HCT116 (cell line): ENCODE results near the gene IGFLR1. TPM values are rescaled to one million over a fixed set of nuclear protein-coding genes. Genes with fewer than 3 reads are reported as not detected.

Source experiments
- ATAC-seq: fragments of 200-7000 bp; cut with Tn5 transposase; 2 replicates; pipeline ENCODE4 v1.9.1; 2020; ENCODE audit warnings: mild to moderate bottlenecking, moderate library complexity
- BruUV-seq: library from RNA; stranded (reverse); fragments of 400-500 nt; replicated peaks from 2 replicates; lab custom pipeline; 2021; lab: Mats Ljungman, UMichigan
- CTCF ChIA-PET: fragments of 300-600 bp; sonication (Branson Sonifier 250); formaldehyde crosslinking; loops from one replicate; lab custom pipeline; 2021; ENCODE audit warnings: antibody characterized with exemption; lab: Charles Lee
- POLR2A ChIA-PET: fragments of 300-600, 350-600 bp; sonication (Branson Sonifier 250); formaldehyde crosslinking; loops from one replicate; lab custom pipeline; 2021; ENCODE audit warnings: antibody characterized with exemption; lab: Charles Lee
- RAD21 ChIA-PET, 2 experiments: fragments of 300-600 bp; sonication (Branson Sonifier 250); formaldehyde crosslinking; loops; one replicate each; lab custom pipeline; 2023; ENCODE audit warnings: low total read pairs in 2 of 2; ENCODE audit not compliant: uncharacterized antibody in 2 of 2, unreplicated experiment in 2 of 2, low non-redundant PET in 1 of 2; lab: Charles Lee
- DNase-seq: peaks from one replicate; pipeline ENCODE4 v3.0.0-alpha.2; 2010; ENCODE audit warnings: low read depth, low spot score
- H2AFZ ChIP-seq: fragments of 200-600 bp; shearing (Covaris generic), sonication (generic); 2 replicates; pipeline ENCODE4 v1.6.1; 2017; ENCODE audit warnings: low read depth, mixed run types, mixed read lengths, antibody characterized with exemption, low read length; ENCODE audit not compliant: poor library complexity, severe bottlenecking
- H3K27ac ChIP-seq: 2 replicates; pipeline ENCODE4 v1.5.1; 2012; ENCODE audit warnings: low read depth, low read length
- H3K27me3 ChIP-seq: fragments of 200-600 bp; sonication (generic); 2 replicates; pipeline ENCODE4 v1.6.1; 2016; ENCODE audit warnings: mixed run types, low read length, mixed read lengths; ENCODE audit not compliant: insufficient read depth
- H3K36me3 ChIP-seq, 2 experiments: fragments of 200-500 bp in 1 of 2; fragments of 200-600 bp in 1 of 2; sonication (Bioruptor generic) in 1 of 2; sonication (generic) in 1 of 2; 2 replicates each; pipeline versions ENCODE4 v1.5.1 to v1.6.1; 2014 to 2016; ENCODE audit warnings: low read length in 2 of 2, inconsistent platforms in 1 of 2, mixed read lengths in 1 of 2, mixed run types in 1 of 2; ENCODE audit not compliant: insufficient read depth in 2 of 2, control insufficient read depth in 1 of 2
- H3K4me1 ChIP-seq, 2 experiments: fragments of 200-600 bp in 1 of 2; sonication (generic) in 1 of 2; 2 replicates each; pipeline versions ENCODE4 v1.5.1 to v1.6.1; 2012 to 2017; ENCODE audit warnings: low read length in 2 of 2, inconsistent platforms in 1 of 2, mild to moderate bottlenecking in 1 of 2, mixed read lengths in 1 of 2, mixed run types in 1 of 2, moderate library complexity in 1 of 2; ENCODE audit not compliant: insufficient read depth in 2 of 2, control insufficient read depth in 1 of 2
- H3K4me2 ChIP-seq: fragments of 200-600 bp; sonication (generic); 2 replicates; pipeline ENCODE4 v1.6.1; 2017; ENCODE audit warnings: mixed run types, low read length, mixed read lengths
- H3K4me3 ChIP-seq, 2 experiments: fragments of 200-600 bp in 1 of 2; sonication (generic) in 1 of 2; replicated peaks in 1 of 2; 2 replicates each; pipeline ENCODE4 v1.5.1; 2011 to 2016; ENCODE audit warnings: low read length in 2 of 2, control low read depth in 1 of 2, low read depth in 1 of 2, mild to moderate bottlenecking in 1 of 2, mixed read lengths in 1 of 2, mixed run types in 1 of 2
- H3K79me2 ChIP-seq: fragments of 200-600 bp; sonication (generic); 2 replicates; pipeline ENCODE4 v1.6.1; 2017; ENCODE audit warnings: mild to moderate bottlenecking, mixed run types, low read length, moderate library complexity, mixed read lengths; ENCODE audit not compliant: insufficient read depth
- H3K9ac ChIP-seq: fragments of 200-600 bp; sonication (generic); 2 replicates; pipeline ENCODE4 v1.6.1; 2016; ENCODE audit warnings: low read length, mixed read lengths
- H3K9me2 ChIP-seq: fragments of 200-600 bp; sonication (generic), shearing (Covaris generic); 2 replicates; pipeline ENCODE4 v1.6.1; 2017; ENCODE audit warnings: mixed run types, mild to moderate bottlenecking, moderate library complexity; ENCODE audit not compliant: insufficient read depth
- H3K9me3 ChIP-seq, 2 experiments: fragments of 200-500 bp in 1 of 2; fragments of 200-600 bp in 1 of 2; sonication (Bioruptor generic) in 1 of 2; sonication (generic) in 1 of 2; 2 replicates each; pipeline ENCODE4 v1.6.1; 2014 to 2017; ENCODE audit warnings: low read length in 2 of 2, mixed read lengths in 2 of 2, inconsistent platforms in 1 of 2, low read depth in 1 of 2, mild to moderate bottlenecking in 1 of 2, mixed run types in 1 of 2, moderate library complexity in 1 of 2; ENCODE audit not compliant: control insufficient read depth in 1 of 2, insufficient read depth in 1 of 2
- H4K20me1 ChIP-seq: fragments of 200-600 bp; sonication (generic), shearing (Covaris generic); 2 replicates; pipeline ENCODE4 v1.6.1; 2017; ENCODE audit warnings: mixed run types, mild to moderate bottlenecking, moderate library complexity; ENCODE audit not compliant: insufficient read depth
- CEBPB ChIP-seq: IDR thresholded peaks from 2 replicates; pipeline ENCODE4 v1.6.1; 2012; ENCODE audit warnings: low read depth
- CTCF ChIP-seq, 3 experiments: fragments of 200-600 bp in 1 of 3; sonication (generic) in 1 of 3; IDR thresholded peaks in 2 of 3; conservative IDR thresholded peaks in 1 of 3; 2 replicates each; pipeline ENCODE4 v1.5.1; 2012 to 2017; ENCODE audit warnings: low read depth in 2 of 3, low read length in 2 of 3, antibody characterized with exemption in 1 of 3, borderline replicate concordance in 1 of 3, control low read depth in 1 of 3, mild to moderate bottlenecking in 1 of 3, mixed read lengths in 1 of 3, mixed run types in 1 of 3, moderate library complexity in 1 of 3; ENCODE audit not compliant: insufficient read depth in 1 of 3
- ELF1 ChIP-seq: IDR thresholded peaks from 2 replicates; pipeline ENCODE4 v1.6.1; 2012; ENCODE audit warnings: low read depth, borderline replicate concordance
- EZH2phosphoT487 ChIP-seq: fragments of 200-600 bp; IDR thresholded peaks from 2 replicates; pipeline ENCODE4 v1.6.1; 2018; ENCODE audit warnings: antibody characterized with exemption, borderline replicate concordance
- FOSL1 ChIP-seq: IDR thresholded peaks from 2 replicates; pipeline ENCODE4 v1.6.1; 2012; ENCODE audit warnings: low read depth
- MAX ChIP-seq: IDR thresholded peaks from 2 replicates; pipeline ENCODE4 v1.6.1; 2012
- POLR2AphosphoS5 ChIP-seq: IDR thresholded peaks from 2 replicates; pipeline ENCODE4 v1.6.1; 2011; ENCODE audit warnings: mild to moderate bottlenecking, low read depth, low read length, moderate library complexity
- intact Hi-C: fragments of 100-400 bp; cut with micrococcal nuclease; formaldehyde crosslinking; loops from 2 replicates; pipeline ENCODE4 v1.10.0; 2022
- total RNA-seq: library from RNA; stranded (reverse); gene quantifications from one replicate; pipeline ENCODE4 v1.2.1, GENCODE V29; 2021; ENCODE audit not compliant: unreplicated experiment

IGFLR1 gene
- total RNA-seq, 1 experiment from 2014 or later: 8.3 TPM

- TF ChIP-seq MAX: no peak
- TF ChIP-seq EZH2phosphoT487: no peak
- no peak for TF ChIP-seq FOSL1
- TF ChIP-seq ELF1: no peak
- TF ChIP-seq POLR2AphosphoS5: no peak
- no peak for TF ChIP-seq CEBPB
- no peak for TF ChIP-seq CTCF (IDR thresholded peaks at IDR 0.05 in 2 of 3, conservative IDR thresholded peaks at IDR 0.05 in 1 of 3; ENCODE audit: borderline replicate concordance in 1 of 3, insufficient read depth in 1 of 3, low read depth in 2 of 3, low read length in 2 of 3)
- ATAC-seq: no peak
- BruUV-seq: no TSS peak
- no peak overlapping the region for H3K4me3 ChIP-seq
- POLR2A ChIA-PET: no interaction called here
- CTCF ChIA-PET: no interaction called here
- no peaks in the 10 kb centered on the region for H3K9me2 ChIP-seq
- no peak overlapping the region for H3K9ac ChIP-seq
- H3K27me3 ChIP-seq: no peaks in the 10 kb centered on the region
- DNase-seq: no peak
- H2AFZ ChIP-seq: no peak overlapping the region
- intact Hi-C loops: no loop called here
- no peak overlapping the region for H3K4me2 ChIP-seq
- no peak overlapping the region for H3K27ac ChIP-seq
- no peaks in the 10 kb centered on the region for H3K79me2 ChIP-seq
- no peaks in the 10 kb centered on the region for H4K20me1 ChIP-seq
- H3K36me3 ChIP-seq: peaks cover 40 to 49% of the 10 kb centered on the region in 2 experiments; a peak in 3 of 4 replicates
- H3K9me3 ChIP-seq: no peaks in the 10 kb centered on the region
- RAD21 ChIA-PET: no interaction called here
- H3K4me1 ChIP-seq: no peaks in the 10 kb centered on the region; a peak in 1 of 4 replicates
These were observed 8.0 kb downstream of the IGFLR1 start for GRCh38 chr19:35734273-35734672.
